Measurements from ENCODE around the gene MARCHF10. TPM values are rescaled to one million over a fixed set of nuclear protein-coding genes. Genes with fewer than 3 reads are reported as not detected.

Gene MARCHF10
- total RNA-seq, 1 experiment from 2014 or later: not detected

- TF ChIP-seq REST (IDR thresholded peaks at IDR 0.05; ENCODE audit: low read depth): no peak
- TF ChIP-seq MAX (IDR thresholded peaks at IDR 0.05): no peak
- no peak for TF ChIP-seq CTCF (IDR thresholded peaks at IDR 0.05 in 2 of 3, conservative IDR thresholded peaks at IDR 0.05 in 1 of 3; ENCODE audit: borderline replicate concordance in 1 of 3, insufficient read depth in 1 of 3, low read depth in 2 of 3, low read length in 2 of 3)
- TF ChIP-seq ZFX (IDR thresholded peaks at IDR 0.05): no peak
- TF ChIP-seq YY1 (IDR thresholded peaks at IDR 0.05; ENCODE audit: extremely low read depth, insufficient replicate concordance, low read depth, low read length): no peak
- no peak for TF ChIP-seq CEBPB (IDR thresholded peaks at IDR 0.05; ENCODE audit: low read depth)
- TF ChIP-seq ELF1 (IDR thresholded peaks at IDR 0.05; ENCODE audit: borderline replicate concordance, low read depth): no peak
- no peak for TF ChIP-seq EZH2phosphoT487 (IDR thresholded peaks at IDR 0.05; ENCODE audit: borderline replicate concordance)
- no peak for TF ChIP-seq EGR1 (IDR thresholded peaks at IDR 0.05; ENCODE audit: low read depth)
Observed at GRCh38 chr17:62756198-62756597, 51.9 kb downstream of the MARCHF10 start (continued).
